ENCODE measurements around the gene FAM120B.

Gene FAM120B

GRCh38 chr6:170420283-170420682, 113.7 kb downstream of the FAM120B start:
- DNase-seq (ENCODE audit: low read depth, low spot score), result no peak

GRCh38 chr6:170420791-170421776, 114.5 kb downstream of the FAM120B start:
- DNase-seq (ENCODE audit: low read depth, low spot score), result no peak

- DNase-seq (ENCODE audit: low read depth, low spot score), result no peak
These were observed 115.4 kb downstream of the FAM120B start for GRCh38 chr6:170421921-170422320.

GRCh38 chr6:170423030-170423429, 116.5 kb downstream of the FAM120B start:
- no peak for DNase-seq (ENCODE audit: low read depth, low spot score)

- DNase-seq (ENCODE audit: low read depth, low spot score), result no peak
These were observed 117.5 kb downstream of the FAM120B start for GRCh38 chr6:170423814-170424603.

- DNase-seq (ENCODE audit: low read depth, low spot score), result no peak
These were observed 118.1 kb downstream of the FAM120B start for GRCh38 chr6:170424604-170425126.

- DNase-seq (ENCODE audit: low read depth, low spot score), result no peak
These were observed 122.9 kb downstream of the FAM120B start for GRCh38 chr6:170429450-170429849.

GRCh38 chr6:170433163-170434116, 126.9 kb downstream of the FAM120B start:
- no peak for DNase-seq (ENCODE audit: low read depth, low spot score)

- no peak for DNase-seq (ENCODE audit: low read depth, low spot score)
These were observed 127.7 kb downstream of the FAM120B start for GRCh38 chr6:170434117-170434820.

GRCh38 chr6:170434821-170435155, 128.2 kb downstream of the FAM120B start:
- DNase-seq (ENCODE audit: low read depth, low spot score), result no peak

GRCh38 chr6:170435766-170436165, 129.2 kb downstream of the FAM120B start:
- DNase-seq (ENCODE audit: low read depth, low spot score), result no peak

- no peak for DNase-seq (ENCODE audit: low read depth, low spot score)
These were observed 129.8 kb downstream of the FAM120B start for GRCh38 chr6:170436209-170436809.

GRCh38 chr6:170437719-170438401, 131.3 kb downstream of the FAM120B start:
- DNase-seq (ENCODE audit: low read depth, low spot score), result peak; percentile 50

GRCh38 chr6:170438402-170438753, 131.8 kb downstream of the FAM120B start:
- peak; percentile 99 for DNase-seq (ENCODE audit: low read depth, low spot score)

- DNase-seq (ENCODE audit: low read depth, low spot score), result no peak
These were observed 132.3 kb downstream of the FAM120B start for GRCh38 chr6:170438861-170439260.

GRCh38 chr6:170439366-170440361, 133.1 kb downstream of the FAM120B start:
- no peak for DNase-seq (ENCODE audit: low read depth, low spot score)

GRCh38 chr6:170440437-170440836, 133.9 kb downstream of the FAM120B start:
- DNase-seq (ENCODE audit: low read depth, low spot score), result no peak

GRCh38 chr6:170441316-170441715, 134.8 kb downstream of the FAM120B start:
- DNase-seq (ENCODE audit: low read depth, low spot score), result no peak

All from astrocyte of the hippocampus (primary cell).